Parathyroid adenoma (tissue), 2 donors: ENCODE data around the gene CDC14A.

Source experiments
- H2AFZ ChIP-seq: fragments of 300-600 bp; sonication (generic); one replicate; pipeline ENCODE4 v1.7.0; 2017; ENCODE audit warnings: antibody characterized with exemption, mild to moderate bottlenecking
- H3K27ac ChIP-seq: fragments of 300-600 bp; sonication (generic); one replicate; pipeline ENCODE4 v1.7.0; 2017
- H3K27me3 ChIP-seq: fragments of 300-600 bp; sonication (generic); one replicate; pipeline ENCODE4 v1.7.0; 2017; ENCODE audit warnings: low read length; ENCODE audit not compliant: control insufficient read depth, insufficient read depth
- H3K36me3 ChIP-seq: fragments of 300-600 bp; sonication (generic); one replicate; pipeline ENCODE4 v1.7.0; 2017; ENCODE audit warnings: low read length; ENCODE audit not compliant: control insufficient read depth, insufficient read depth
- H3K4me1 ChIP-seq: fragments of 300-600 bp; sonication (generic); one replicate; pipeline ENCODE4 v1.7.0; 2017; ENCODE audit warnings: control low read depth
- H3K4me2 ChIP-seq: fragments of 300-600 bp; sonication (generic); one replicate; pipeline ENCODE4 v1.7.0; 2017; ENCODE audit warnings: low read length
- H3K4me3 ChIP-seq: fragments of 300-600 bp; sonication (generic); one replicate; pipeline ENCODE4 v1.7.0; 2017; ENCODE audit warnings: low read depth, low read length
- H3K79me2 ChIP-seq: fragments of 300-600 bp; sonication (generic); one replicate; pipeline ENCODE4 v1.7.0; 2017; ENCODE audit warnings: control low read depth
- H3K9ac ChIP-seq: fragments of 300-600 bp; sonication (generic); one replicate; pipeline ENCODE4 v1.7.0; 2017; ENCODE audit warnings: mild to moderate bottlenecking
- H3K9me3 ChIP-seq: fragments of 300-600 bp; sonication (generic); one replicate; pipeline ENCODE4 v1.7.0; 2017; ENCODE audit warnings: low read length; ENCODE audit not compliant: control insufficient read depth
- TF ChIP-seq, protein P1 (sequence below): fragments of 300-600 bp; sonication (generic); IDR thresholded peaks from one replicate; pipeline ENCODE4 v1.7.0; 2017; ENCODE audit warnings: antibody characterized with exemption, mild to moderate bottlenecking
- donor health status: primary hyperparathyroidism.

The CDC14A gene

DNA sequence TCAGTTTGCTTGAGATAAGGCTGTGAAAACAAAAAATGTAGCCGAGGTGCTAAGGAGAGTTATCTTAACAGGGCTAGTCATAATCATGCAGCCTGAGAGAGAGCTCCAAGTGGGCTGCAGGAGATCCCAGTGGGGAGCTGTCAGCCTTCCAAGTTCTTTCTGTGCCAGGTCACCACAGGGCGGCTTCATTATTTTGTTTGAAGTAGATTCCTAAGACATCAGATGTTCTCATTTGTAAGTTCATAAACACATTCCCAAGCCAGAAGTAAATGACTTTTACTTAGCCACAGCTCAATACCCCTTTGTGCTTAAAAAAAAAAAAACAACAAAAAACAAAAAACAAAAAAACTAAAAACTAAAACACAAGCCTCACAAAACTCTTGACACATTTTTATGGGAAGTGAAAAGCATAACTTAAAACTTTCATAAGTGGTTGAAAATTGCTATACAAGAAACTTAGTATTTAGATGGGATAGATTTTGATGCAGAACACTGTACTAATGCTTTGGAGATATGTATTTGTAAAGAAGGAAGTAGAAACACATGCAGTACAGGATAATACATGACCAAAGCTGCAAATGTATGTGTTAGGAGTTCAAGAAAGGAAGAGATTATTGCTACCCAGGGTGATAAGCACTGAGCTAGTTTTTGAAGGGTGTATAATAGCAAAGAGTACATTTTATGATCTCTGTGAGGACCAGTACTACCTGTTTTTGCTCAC is 8.6 kb downstream of the CDC14A start:
- Histone ChIP-seq H3K79me2 (peaks cover 2% of the 10 kb centered on the region), H3K9me3 (no peaks in the 10 kb centered on the region), H3K4me1 (peaks cover 10% of the 10 kb centered on the region), H3K27me3 (no peaks in the 10 kb centered on the region), H3K27ac (no peak overlapping the region), H3K4me3 (no peak overlapping the region), H3K9ac (no peak overlapping the region), H3K4me2 (no peak overlapping the region), H3K36me3 (no peaks in the 10 kb centered on the region), H2AFZ (no peak overlapping the region)
- TF ChIP-seq, protein P1, sequence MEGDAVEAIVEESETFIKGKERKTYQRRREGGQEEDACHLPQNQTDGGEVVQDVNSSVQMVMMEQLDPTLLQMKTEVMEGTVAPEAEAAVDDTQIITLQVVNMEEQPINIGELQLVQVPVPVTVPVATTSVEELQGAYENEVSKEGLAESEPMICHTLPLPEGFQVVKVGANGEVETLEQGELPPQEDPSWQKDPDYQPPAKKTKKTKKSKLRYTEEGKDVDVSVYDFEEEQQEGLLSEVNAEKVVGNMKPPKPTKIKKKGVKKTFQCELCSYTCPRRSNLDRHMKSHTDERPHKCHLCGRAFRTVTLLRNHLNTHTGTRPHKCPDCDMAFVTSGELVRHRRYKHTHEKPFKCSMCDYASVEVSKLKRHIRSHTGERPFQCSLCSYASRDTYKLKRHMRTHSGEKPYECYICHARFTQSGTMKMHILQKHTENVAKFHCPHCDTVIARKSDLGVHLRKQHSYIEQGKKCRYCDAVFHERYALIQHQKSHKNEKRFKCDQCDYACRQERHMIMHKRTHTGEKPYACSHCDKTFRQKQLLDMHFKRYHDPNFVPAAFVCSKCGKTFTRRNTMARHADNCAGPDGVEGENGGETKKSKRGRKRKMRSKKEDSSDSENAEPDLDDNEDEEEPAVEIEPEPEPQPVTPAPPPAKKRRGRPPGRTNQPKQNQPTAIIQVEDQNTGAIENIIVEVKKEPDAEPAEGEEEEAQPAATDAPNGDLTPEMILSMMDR, result no peak

DNA sequence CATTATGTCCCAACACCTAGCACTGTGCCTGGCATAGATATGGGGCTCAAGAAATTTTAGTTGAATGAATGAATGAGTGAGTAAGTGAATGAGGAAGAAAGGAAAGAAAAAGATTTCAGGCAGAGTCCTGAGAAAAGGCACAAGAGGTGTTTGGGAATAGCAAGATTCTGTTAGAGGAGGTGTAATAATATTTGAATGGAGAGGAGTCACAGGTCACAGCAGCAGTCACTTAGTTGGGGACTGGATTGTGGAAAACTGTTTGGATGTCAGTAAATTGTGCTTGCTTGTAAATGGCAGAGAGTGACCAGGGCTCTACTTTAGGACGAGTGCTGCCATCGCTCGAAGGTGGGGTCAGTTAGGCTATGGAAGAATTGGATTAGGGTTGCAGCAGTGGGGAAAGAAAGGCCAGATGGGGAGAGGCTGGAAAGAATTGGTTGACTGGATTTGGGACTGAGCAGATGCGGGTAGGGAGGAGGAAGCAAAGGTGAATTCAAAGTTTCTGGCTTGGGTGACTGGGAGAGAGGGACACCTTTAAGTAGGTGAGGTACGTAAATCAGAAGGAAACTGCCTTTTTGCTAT is 9.3 kb downstream of the CDC14A start:
- no peaks in the 10 kb centered on the region for H3K9me3 ChIP-seq

DNA sequence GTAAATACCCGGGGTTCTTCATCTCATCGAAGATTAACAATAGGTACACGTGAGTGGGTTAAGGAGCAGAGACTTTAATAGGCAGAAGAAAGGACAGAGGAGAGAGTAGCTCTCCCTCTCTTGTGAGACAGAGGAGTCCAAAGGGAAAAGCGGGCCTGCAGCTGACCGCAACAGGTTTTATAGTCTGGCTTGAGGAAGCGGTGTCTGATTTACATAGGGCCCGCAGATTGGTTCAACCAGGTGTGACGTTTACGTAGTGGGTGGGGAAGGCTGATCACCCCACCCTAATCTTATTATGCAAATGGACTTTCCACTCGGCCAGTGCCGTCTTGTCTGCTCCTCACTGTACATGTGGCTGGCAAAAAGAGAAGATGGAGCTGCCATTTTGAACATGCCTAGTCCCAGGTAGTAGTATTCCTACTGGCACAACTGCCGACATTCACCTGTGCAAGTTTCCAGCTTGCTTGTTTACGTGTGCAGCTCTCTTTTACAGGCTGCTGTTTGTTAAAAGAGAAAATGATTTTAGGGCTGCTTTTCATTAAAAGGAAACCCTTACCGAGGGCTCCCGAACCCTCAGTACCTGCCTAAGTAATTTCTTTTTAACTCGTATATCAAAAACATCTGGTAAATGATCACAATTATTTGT is 10.6 kb downstream of the CDC14A start:
- no peak overlapping the region for H3K9ac ChIP-seq
- H3K4me2 ChIP-seq, result no peak overlapping the region
- H3K4me3 ChIP-seq, result no peak overlapping the region
- TF ChIP-seq, protein P1, result no peak
- H3K9me3 ChIP-seq, result no peaks in the 10 kb centered on the region
- H3K79me2 ChIP-seq, result peaks cover 2% of the 10 kb centered on the region
- no peaks in the 10 kb centered on the region for H3K36me3 ChIP-seq
- H3K27ac ChIP-seq, result no peak overlapping the region
- H3K4me1 ChIP-seq, result peaks cover 10% of the 10 kb centered on the region
- no peaks in the 10 kb centered on the region for H3K27me3 ChIP-seq
- no peak overlapping the region for H2AFZ ChIP-seq

More for the DNA sequence above, 9.3 kb downstream of the CDC14A start:
- peaks cover 2% of the 10 kb centered on the region for H3K79me2 ChIP-seq
- H2AFZ ChIP-seq, result peak overlapping the region; percentile 34
- no peaks in the 10 kb centered on the region for H3K27me3 ChIP-seq
- no peak overlapping the region for H3K4me2 ChIP-seq
- peaks cover 10% of the 10 kb centered on the region for H3K4me1 ChIP-seq
- H3K27ac ChIP-seq, result no peak overlapping the region
- TF ChIP-seq, protein P1, result no peak
- H3K9ac ChIP-seq, result no peak overlapping the region
- no peak overlapping the region for H3K4me3 ChIP-seq
- H3K36me3 ChIP-seq, result no peaks in the 10 kb centered on the region

DNA sequence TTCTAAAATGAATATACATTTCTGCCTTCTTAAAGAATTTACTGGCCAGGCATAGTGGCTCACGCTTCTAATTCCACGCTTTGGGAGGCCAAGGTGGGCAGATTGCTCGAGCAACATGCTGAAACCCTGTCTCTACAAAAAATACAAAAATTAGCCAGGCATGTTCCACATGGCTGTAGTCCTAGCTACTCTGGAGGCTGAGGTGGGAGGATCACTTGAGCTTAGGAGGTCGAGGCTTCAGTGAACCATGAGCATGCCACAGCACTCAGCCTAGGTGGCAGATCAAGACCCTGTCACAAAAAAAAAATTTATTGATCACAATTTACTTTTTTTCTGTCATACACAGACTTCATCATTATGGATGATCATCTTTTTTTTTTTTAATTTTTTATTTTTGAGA is 11.5 kb downstream of the CDC14A start:
- no peak overlapping the region for H2AFZ ChIP-seq
- H3K9ac ChIP-seq, result no peak overlapping the region
- H3K9me3 ChIP-seq, result no peaks in the 10 kb centered on the region
- TF ChIP-seq, protein P1, result no peak
- peaks cover 10% of the 10 kb centered on the region for H3K4me1 ChIP-seq
- H3K4me3 ChIP-seq, result no peak overlapping the region
- no peaks in the 10 kb centered on the region for H3K36me3 ChIP-seq
- H3K4me2 ChIP-seq, result no peak overlapping the region
- H3K27me3 ChIP-seq, result no peaks in the 10 kb centered on the region
- H3K27ac ChIP-seq, result no peak overlapping the region
- H3K79me2 ChIP-seq, result peaks cover 2% of the 10 kb centered on the region
